NCI-H1105 treated with DMSO at 0.1 percent for 48 hours (cell line): ENCODE measurements around the gene USF2.
"Not testable (repeated sequence)": the region's sequence is repeated elsewhere in the genome, so short reads cannot be mapped to it uniquely, and the experiment has no call there.

Source experiments
- DNase-seq: peaks from one replicate; lab custom pipeline; 2025; lab: John Stamatoyannopoulos, UW

USF2 gene

DNA sequence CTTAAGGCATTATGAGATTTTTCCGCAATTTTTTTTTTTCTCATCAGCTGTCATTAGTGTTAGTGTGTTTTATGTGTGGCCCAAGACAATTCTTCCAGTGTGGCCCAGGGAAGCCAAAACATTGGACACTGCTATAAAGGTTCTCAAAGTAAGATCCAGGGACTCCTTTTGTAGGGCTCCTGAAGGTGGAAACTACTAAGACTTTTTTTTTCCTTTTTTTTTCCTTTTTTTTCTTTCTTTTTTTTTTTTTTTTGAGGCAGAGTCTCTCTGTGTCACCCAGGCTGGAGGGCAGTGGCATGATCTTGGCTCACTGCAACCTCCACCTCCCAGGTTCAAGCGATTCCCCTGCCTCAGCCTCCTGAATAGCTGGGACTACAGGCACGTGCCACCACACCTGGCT is 16.7 kb downstream of the USF2 start:
- DNase-seq: not testable (repeated sequence)

DNA sequence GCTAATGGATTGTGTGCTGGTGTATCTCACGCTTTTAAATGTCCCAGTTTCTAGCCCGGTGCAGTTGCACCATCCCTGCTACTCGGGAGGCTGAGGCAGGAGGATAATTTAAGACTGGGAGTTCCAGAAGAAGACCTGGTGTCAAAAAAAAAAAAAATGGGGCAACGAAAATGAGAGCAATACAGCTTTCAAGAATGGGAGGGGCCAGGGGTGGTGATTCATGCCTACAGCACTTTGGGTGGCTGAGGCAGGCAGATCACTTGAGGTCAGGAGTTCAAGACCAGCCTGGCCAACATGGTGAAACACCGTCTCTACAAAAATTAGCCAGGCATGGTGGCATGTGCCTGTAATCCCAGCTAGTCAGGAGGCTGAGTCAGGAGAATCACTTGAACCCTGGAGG is 17.3 kb downstream of the USF2 start:
- not testable (repeated sequence) for DNase-seq

DNA sequence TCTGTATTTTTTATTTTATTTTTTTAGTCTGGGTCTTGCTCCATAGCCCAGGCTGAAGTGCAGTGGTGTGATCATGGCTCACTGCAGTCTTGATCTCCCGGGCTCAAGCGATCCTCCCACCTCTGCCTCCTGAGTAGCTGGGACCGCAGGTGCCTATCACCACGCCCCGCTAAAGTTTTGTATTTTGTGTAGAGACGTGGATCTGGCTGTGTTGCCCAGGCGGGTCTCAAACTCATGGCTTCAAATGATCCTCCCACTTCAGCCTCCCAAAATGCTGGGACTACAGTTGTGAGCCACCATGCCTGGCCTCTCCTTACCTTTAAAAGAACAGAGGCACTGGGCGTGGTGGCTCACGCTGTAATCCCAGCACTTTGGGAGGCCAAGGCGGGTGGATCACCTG is 19.0 kb downstream of the USF2 start:
- no peak for DNase-seq

DNA sequence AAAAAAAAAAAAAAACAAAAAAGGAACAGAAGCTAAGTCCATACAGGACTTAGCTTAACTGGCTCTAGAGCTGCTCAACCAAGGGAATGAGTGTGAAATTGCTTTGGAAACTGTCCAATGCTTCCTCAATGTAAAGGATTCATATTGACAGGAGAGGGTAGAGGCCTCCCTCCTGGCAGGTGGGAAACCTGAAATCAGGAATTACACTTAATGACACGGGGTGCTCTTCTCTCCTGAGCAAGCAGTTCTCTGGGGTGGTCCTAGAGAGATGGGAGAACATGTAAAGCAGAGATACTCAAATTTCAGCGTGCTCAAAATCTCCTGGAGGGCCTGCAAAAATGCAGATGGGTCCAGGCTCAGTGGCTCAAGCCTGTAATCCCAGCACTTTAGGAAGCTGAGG is 19.6 kb downstream of the USF2 start:
- DNase-seq: no peak

DNA sequence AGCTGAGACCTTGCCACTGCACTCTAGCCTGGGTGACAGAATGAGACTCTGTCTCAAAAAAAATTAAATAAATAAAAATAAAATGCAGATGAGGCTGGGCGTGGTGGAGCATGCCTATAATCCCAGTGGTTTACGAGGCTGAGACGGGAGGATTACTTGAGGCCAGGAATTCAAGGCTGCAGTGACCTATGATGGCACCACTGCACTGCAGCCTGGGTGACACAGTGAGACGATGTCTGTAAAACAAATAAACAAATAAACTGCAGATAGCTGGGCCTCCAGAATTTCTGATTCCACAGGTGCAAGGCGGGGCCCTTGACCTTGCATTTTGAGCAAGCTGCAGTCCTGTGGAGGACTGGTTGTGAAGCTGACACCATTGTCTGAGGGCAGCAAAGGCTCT is 20.1 kb downstream of the USF2 start:
- DNase-seq: no peak

DNA sequence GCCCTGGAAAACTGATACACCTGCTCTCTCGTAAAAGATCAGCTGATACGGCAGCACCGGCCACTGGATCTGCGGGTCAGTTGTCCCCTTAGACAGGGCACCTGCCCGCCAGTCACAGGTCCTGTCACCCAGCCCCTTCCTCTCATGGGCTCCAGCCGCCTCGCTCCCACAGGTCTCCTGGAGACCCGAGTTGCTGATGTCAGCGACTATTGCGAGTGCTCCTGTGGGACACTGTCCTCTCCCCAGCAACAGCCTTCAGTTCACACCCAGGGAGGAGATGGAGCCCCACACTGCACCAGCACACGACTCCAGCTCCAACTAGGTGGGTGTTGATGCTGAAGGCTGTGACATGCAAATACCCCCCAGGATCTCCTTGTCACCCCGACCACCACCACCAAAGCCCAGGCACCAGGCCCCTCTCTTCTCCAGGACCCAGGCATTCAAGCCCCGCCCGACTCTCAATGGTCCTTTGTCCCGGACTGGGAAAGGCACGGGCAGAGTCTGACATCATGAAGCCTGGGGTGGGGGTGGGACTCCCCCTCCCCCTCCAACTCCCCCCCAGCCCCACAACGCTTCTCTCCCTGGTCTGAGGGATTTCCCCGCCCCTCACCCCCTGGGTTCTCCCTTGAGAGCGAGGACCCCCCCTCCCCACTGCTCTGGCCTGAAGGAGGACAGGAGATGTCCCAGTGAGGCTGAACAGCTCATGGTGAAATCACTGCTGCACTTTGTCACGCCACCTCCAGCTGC is 21.8 kb downstream of the USF2 start:
- DNase-seq: no peak

DNA sequence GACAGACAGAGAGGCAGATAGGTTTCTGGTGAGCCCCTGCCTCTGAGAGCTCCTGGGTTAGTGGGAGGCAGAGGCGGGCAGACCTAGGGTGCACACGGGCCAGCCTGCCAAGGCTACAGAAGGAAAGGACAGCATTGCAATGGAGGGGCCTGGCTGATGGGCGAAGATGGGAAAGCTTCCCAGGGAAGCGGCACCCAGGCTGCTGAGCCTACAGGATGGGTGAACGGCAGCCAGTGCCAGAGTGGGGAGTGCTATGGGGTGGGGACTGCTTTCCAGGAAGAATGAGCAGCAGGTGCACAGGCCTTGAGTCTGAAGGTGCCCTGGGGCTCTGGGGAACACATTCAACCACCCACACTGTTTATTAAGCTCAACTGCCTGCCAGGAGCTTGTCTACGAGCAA is 22.5 kb downstream of the USF2 start:
- no peak for DNase-seq

DNA sequence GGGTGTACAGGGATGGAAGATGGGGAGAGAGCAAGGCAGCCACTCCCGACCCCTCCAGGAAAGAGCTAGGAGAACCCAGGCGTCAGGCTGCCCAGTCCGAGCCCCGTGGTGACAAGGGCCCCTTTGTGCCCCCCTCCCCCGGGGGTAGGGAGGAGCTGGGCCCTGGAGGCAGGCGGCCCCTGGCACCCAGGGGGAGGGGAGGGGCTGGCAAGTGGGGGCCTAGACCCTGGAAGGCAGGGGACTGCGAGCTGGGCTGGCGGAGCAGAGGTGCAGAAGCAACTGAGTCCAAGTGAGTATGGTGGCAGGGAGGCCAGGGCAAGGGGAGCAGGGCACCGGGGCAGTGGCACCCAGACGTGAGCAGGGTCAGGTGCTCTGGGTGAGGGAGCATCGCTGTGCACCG is 23.2 kb downstream of the USF2 start, which contains the start of gene MAG:
TSS of gene MAG (plus strand) at position 246 of the 400 bp plus-strand sequence. CDS start 3,248 bp downstream, outside the sequence.
- DNase-seq: no peak

DNA sequence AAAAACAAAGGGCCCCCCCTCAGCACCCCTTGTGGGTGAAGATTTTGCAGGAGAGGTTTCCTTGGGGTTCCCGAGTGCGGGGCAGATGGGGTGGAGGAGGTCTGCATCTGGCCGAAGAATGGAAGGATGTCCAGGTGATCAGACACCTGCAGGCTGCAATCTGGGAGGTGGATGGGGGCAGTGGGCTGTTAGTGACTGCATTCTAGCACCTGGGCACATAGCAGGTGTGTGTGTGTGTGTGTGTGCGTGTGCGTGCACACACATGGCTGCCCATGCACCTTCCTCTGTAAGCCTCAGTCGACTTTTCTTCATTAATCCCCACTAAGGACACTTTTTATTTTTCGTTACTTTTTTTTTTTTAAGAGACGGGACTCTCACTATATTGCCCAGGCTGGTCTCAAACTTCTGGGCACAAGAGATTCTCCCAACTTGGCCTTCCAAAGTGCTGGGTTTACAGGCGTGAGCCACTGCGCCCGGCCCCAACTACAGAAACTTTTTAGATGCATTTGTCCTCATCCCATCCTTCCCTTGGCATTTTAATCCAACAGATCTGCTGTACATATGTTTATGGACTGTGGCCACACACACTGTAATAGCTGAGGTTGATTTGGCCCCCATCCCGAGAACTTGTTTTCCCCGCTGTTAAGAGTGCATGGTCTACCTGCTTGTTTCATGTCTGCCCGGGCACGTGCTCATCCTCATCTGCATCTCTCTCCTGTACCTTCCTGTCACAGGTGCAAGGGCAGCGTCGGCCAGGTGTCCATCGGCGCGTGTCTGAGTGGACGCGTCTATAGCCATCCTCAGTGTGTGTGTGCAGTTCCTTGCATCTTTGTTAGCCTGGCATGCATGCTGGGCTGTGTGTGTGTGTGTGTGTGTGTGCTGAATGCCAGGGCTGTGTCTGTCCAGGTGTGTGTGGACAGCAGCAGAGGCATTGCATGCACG is 23.9 kb downstream of the USF2 start:
- DNase-seq: no peak

DNA sequence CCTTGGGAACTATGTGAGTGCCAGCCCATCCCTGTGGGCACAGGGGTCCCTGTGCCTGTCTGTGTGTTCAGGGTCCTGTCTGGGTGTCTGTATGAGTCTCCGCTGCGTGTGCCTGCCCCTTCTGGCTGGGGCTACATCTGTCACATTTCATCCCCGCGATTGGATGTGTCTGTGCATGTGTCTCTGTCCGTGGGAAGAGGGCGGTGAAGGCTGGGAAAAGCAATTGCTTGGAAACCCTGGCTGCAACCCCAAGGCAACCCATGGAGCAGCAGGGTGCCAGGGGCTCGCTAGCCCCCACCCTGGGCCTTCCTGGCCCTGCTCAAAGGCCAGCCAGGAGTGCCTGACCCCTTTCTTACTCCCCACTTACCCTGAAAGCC is 24.6 kb downstream of the USF2 start:
- DNase-seq: no peak

DNA sequence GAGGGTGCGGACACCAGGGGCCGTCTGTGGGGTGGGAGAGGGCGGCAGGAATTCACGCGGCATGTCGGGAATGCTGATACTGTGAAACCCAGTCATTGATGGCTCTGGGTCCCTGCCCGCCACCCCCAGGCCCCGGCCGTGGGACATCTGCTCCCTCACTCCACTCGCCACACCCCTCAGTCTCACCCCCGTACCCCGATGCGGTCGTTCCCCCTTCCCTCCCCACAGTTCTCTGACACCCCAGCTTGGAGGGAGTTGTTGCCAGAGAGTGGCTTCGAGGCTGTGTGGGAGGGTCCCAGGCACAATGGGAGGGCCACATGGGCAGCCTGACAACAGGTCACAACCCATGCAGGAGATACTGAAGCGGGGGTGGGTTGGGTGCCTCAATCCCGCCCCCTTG is 25.0 kb downstream of the USF2 start:
- no peak for DNase-seq

DNA sequence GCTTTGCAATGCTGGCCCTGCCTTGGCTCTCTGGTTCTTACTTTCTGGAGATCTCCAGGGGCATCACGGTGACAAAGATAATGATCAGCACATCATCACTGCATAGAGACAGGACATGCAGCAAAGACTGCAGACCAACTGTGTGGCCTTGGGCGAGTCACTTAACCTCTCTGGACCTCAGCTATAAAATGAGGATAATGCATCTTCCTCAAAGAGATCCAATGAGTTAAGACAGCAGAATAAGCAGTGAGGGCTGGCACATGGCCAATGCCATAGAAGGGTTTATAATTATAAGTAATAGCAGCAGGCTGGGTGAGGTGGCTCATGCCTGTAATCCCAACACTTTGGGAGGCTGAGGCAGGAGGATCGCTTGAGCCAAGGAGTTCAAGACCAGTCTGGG is 25.6 kb downstream of the USF2 start:
- DNase-seq: no peak

DNA sequence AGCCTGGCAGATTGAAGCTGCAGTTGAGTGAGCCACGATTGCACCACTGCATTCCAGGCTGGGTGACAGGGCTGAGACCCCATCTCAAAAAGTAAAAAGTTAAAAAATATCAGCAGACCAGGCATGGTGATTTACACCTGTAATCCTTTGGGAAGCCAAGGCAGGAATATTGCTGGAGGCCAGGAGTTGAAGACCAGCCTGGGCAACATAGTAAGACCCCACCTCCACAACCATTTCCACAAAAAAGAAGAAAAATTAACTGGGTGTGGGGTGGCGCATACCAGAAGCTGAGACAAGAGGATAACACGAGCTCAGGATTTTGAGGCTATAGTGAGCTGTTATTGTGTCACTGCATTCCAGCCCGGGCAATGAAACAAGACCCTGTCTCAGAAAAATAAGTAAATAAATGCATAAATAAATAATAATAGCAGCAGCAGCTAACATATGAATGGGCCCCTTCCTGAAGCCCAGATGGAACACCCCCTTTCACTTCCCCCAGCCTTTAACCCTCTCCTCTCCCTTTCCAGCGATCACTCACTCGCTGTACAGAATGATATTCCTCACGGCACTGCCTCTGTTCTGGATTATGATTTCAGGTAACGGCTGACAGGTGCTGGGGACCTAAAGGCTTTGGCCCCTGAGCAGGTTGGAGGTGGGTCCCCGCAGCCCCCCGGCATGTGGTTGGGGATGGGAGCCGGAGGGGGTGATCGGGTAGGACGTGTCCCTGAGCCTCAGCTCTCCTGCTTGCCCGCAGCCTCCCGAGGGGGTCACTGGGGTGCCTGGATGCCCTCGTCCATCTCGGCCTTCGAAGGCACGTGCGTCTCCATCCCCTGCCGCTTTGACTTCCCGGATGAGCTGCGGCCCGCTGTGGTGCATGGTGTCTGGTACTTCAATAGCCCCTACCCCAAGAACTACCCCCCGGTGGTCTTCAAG is 26.4 kb downstream of the USF2 start:
- no peak for DNase-seq

DNA sequence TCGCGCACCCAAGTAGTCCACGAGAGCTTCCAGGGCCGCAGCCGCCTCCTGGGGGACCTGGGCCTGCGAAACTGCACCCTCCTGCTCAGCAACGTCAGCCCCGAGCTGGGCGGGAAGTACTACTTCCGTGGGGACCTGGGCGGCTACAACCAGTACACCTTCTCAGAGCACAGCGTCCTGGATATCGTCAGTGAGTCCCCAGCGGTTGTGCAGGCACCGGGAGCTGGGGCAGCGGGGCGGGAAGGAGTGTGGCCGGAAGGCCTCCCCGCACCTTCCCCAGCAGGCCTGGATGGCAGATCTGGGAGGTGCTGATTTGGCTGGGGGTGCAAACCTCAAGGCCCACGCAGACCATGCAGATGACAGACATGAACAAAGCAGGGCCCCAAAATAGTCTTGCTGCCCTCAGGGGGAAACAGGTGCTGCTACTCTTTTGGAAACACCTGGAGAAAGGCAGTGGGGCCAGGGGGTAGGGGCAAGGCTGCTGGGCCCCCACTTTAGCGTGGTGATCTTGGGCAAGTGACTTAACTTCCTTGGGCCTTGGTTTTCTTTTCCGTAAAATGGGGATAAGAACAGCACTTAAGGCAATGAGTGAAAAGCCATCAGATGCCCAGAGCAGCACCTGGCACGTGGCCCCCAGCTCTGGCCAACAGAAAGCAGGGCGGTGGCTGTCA is 27.2 kb downstream of the USF2 start:
- DNase-seq: no peak

DNA sequence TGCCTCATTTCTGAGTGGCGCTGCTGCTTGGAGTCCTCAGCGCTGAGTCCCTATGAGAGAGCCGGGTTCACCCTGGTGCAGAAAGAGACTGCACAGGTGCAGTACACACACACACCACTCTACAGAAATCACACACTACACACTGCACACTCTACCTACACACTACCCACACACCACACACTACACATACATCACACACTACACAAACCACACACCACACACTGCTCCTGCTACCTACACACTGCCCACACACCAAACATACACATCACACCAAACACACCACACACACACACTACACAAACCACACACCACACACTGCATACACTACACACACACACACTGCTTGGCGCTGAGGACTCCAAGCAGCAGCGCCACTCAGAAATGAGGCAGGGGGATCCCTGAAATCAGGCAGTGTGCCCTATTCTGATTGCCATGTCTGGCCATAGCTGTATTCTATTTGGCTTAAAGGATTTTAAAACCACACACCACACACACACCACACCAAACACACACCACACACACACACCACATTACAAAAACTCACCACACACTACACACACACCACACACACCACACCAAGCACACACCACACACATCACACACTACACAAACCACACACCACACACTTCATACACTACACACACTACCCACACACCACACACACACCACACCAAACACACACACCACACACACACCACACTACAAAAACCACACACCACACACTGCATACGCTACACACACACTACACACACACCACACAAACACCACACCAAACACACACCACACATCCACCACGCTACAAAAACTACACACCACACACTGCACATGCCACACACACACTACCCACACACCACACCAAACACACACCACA is 28.1 kb downstream of the USF2 start:
- DNase-seq: no peak

DNA sequence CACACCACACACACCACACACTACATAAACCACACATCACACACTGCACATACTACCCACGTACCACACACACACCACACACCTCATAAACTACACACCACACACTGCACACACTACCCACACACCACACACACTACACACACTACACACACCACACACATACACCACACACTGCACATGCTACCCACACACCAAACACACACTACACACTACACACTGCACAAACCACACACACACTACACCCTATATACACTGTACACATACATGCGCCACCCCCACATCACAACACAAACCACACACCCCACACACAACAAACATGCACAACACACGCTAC is 28.7 kb downstream of the USF2 start:
- no peak for DNase-seq

DNA sequence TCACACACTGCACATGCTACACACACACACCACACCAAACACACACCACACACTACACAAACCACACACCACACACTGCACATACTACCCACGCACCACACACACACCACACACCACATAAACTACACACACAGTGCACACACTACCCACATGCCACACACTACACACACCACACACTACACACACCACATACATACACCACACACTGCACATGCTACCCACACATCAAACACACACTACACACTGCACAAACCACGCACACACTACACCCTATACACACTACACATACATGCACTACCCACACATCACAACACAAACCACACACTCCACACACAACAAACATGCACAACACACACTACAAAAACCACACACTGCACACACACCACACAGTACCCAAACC is 29.2 kb downstream of the USF2 start:
- DNase-seq: no peak

DNA sequence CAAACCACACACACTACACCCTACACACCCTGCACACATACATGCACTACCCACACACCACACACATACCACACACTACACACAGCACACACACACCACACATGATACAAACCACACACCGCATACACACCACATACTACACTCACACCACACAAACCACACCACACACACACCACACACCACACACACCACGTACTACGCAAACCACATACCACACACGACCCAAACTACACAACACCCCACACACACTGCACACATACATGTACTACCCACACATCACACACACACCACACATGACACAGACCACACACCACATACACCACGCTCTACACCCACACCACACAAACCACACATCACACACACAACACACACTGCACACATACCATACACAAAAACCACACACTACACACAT is 29.8 kb downstream of the USF2 start:
- DNase-seq: no peak

DNA sequence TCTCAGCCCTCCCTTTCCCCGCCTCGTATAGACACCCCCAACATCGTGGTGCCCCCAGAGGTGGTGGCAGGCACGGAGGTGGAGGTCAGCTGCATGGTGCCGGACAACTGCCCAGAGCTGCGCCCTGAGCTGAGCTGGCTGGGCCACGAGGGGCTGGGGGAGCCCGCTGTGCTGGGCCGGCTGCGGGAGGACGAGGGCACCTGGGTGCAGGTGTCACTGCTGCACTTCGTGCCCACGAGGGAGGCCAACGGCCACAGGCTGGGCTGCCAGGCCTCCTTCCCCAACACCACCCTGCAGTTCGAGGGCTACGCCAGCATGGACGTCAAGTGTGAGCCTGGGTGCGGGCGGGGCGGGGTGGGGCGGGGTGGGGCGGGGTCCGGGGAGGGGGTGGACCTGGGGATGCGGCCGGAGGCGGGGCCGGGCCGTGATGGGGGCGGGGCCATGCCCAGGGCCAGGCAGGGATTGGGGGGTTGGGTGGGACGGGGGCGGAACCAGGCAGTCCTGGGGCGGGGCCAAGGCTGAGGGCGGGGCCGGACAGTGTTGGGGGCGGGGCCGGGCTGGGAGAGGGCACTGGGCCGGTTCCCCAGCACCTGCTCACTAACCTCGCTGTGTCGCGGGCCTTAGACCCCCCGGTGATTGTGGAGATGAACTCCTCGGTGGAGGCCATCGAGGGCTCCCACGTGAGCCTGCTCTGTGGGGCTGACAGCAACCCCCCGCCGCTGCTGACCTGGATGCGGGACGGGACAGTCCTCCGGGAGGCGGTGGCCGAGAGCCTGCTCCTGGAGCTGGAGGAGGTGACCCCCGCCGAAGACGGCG is 31.0 kb downstream of the USF2 start:
- DNase-seq: no peak

DNA sequence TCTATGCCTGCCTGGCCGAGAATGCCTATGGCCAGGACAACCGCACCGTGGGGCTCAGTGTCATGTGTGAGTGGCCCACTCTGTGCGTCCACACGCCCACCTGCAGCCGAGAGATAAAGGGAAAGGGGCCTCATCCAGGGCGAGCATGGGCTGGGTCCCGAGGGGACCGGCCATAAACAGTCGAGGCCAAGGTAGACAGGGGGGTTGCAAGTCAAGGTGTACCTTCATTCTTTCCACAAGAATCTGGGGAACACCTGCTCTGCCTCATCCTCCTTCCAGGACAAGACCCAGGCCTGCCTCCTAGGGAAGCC is 31.5 kb downstream of the USF2 start:
- no peak for DNase-seq
